Chondrocyte (in vitro differentiated cells): ENCODE data around the gene RAB7B. TPM values are rescaled to one million over a fixed set of nuclear protein-coding genes. Genes with fewer than 3 reads are reported as not detected.

Source experiments
- DNase-seq: peaks from one replicate; pipeline ENCODE4 v3.0.0; 2021; ENCODE audit warnings: mixed read lengths, low spot score
- H3K27ac Mint-ChIP-seq: one replicate; pipeline ENCODE4 v1.8.0; 2021; ENCODE audit warnings: mild to moderate bottlenecking, moderate library complexity, mixed read lengths; ENCODE audit not compliant: unreplicated experiment
- H3K27me3 Mint-ChIP-seq: 2 replicates; pipeline ENCODE4 v1.8.0; 2021; ENCODE audit warnings: low read depth, mixed read lengths
- H3K36me3 Mint-ChIP-seq: 2 replicates; pipeline ENCODE4 v1.8.0; 2021; ENCODE audit warnings: low read depth, mixed read lengths
- H3K4me1 Mint-ChIP-seq: 2 replicates; pipeline ENCODE4 v1.8.0; 2021; ENCODE audit warnings: low read depth, mild to moderate bottlenecking, mixed read lengths
- H3K4me3 Mint-ChIP-seq: one replicate; pipeline ENCODE4 v1.8.0; 2021; ENCODE audit warnings: mild to moderate bottlenecking, moderate library complexity, mixed read lengths; ENCODE audit not compliant: unreplicated experiment
- H3K9me3 Mint-ChIP-seq: 2 replicates; pipeline ENCODE4 v1.8.0; 2021; ENCODE audit warnings: low read depth, mixed read lengths
- CTCF ChIP-seq: fragments of 200-600 bp; sonication (generic); IDR thresholded peaks from 2 replicates; pipeline ENCODE4 v1.5.0; 2021; ENCODE audit warnings: antibody characterized with exemption, mild to moderate bottlenecking, moderate library complexity
- total RNA-seq: library from RNA; stranded (reverse); gene quantifications from 3 replicates; pipeline ENCODE4 v1.2.1, GENCODE V29; 2021

RAB7B gene
- total RNA-seq, 1 donor from 2014 or later = 4.5 TPM

- no peak for TF ChIP-seq CTCF
- Mint-ChIP-seq H3K27ac (no peak overlapping the region), H3K4me1 (no peaks in the 10 kb centered on the region), H3K36me3 (no peaks in the 10 kb centered on the region), H3K4me3 (no peak overlapping the region), H3K9me3 (no peaks in the 10 kb centered on the region), H3K27me3 (no peaks in the 10 kb centered on the region)
- no peak for DNase-seq
Observed at GRCh38 chr1:205967554-205968335, 35.5 kb downstream of the RAB7B start.

GRCh38 chr1:205965036-205965884 is 37.9 kb downstream of the RAB7B start:
- TF ChIP-seq CTCF = no peak
- Mint-ChIP-seq H3K36me3 (peaks cover 2% of the 10 kb centered on the region), H3K4me3 (no peak overlapping the region), H3K4me1 (peaks cover 14% of the 10 kb centered on the region), H3K9me3 (no peaks in the 10 kb centered on the region), H3K27me3 (no peaks in the 10 kb centered on the region), H3K27ac (no peak overlapping the region)
- DNase-seq = peak; percentile 62

- H3K27ac Mint-ChIP-seq = no peak overlapping the region
- H3K4me1 Mint-ChIP-seq = peaks cover 14% of the 10 kb centered on the region
- no peak for TF ChIP-seq CTCF
- peaks cover 2% of the 10 kb centered on the region for H3K36me3 Mint-ChIP-seq
- H3K4me3 Mint-ChIP-seq = no peak overlapping the region
- peaks cover 5% of the 10 kb centered on the region for H3K27me3 Mint-ChIP-seq
- no peaks in the 10 kb centered on the region for H3K9me3 Mint-ChIP-seq
- DNase-seq = peak; percentile 59
Observed at GRCh38 chr1:205963352-205964155, 39.6 kb downstream of the RAB7B start.

GRCh38 chr1:205962821-205963221 is 40.4 kb downstream of the RAB7B start:
- TF ChIP-seq CTCF = no peak
- H3K4me3 Mint-ChIP-seq = no peak overlapping the region
- no peaks in the 10 kb centered on the region for H3K9me3 Mint-ChIP-seq
- peaks cover 14% of the 10 kb centered on the region for H3K4me1 Mint-ChIP-seq
- peaks cover 2% of the 10 kb centered on the region for H3K36me3 Mint-ChIP-seq
- H3K27ac Mint-ChIP-seq = no peak overlapping the region
- DNase-seq = peak; percentile 69
- H3K27me3 Mint-ChIP-seq = peaks cover 5% of the 10 kb centered on the region
